ENCODE data around the gene CLDN20. TPM values are rescaled to one million over a fixed set of nuclear protein-coding genes. Genes with fewer than 3 reads are reported as not detected.
"Not testable (repeated sequence)": the region's sequence is repeated elsewhere in the genome, so short reads cannot be mapped to it uniquely, and the experiment has no call there.

Gene CLDN20
- total RNA-seq, 1 donor from 2014 or later: not detected

DNA sequence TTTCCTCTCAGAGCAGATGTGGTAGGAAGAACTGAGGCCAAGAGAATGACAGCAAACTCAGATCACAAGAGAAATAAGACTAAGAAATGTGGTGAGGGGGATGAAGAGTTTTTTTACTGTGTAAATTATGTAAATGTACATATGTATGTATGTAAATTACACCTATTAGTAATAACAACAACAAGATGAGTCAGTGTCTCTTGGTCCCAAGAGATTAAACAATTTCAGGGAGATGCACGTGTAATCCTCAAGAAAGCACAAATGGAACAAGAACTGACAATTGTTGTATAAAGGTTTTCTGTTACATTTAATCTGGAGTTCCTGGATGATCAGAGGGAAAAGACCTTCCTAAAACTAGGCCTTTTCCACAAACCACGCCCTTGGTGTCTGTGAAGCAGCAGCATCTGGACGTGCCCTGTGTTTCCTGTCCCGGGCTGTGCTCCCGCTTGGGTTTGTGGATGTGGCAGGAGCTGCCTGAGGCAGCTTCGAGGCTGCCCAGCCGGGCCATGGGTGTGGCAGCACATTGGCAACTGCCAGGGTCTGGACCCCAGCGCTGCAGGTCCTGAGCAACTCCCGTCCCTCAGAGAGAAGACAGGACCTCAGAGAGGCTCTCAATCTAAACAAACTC is 994 bp downstream of the CLDN20 start:
- no peak overlapping the region for H3K4me3 ChIP-seq
- H3K9me3 ChIP-seq: no peaks in the 10 kb centered on the region
- H3K4me1 ChIP-seq: no peaks in the 10 kb centered on the region
- no peak for ATAC-seq
- no peak for DNase-seq
- intact Hi-C loops (cut with DNase I): no loop called here
- no peak overlapping the region for H3K27ac ChIP-seq
- H3K27me3 ChIP-seq (ENCODE audit: low read depth): no peaks in the 10 kb centered on the region
- TF ChIP-seq, protein P1, sequence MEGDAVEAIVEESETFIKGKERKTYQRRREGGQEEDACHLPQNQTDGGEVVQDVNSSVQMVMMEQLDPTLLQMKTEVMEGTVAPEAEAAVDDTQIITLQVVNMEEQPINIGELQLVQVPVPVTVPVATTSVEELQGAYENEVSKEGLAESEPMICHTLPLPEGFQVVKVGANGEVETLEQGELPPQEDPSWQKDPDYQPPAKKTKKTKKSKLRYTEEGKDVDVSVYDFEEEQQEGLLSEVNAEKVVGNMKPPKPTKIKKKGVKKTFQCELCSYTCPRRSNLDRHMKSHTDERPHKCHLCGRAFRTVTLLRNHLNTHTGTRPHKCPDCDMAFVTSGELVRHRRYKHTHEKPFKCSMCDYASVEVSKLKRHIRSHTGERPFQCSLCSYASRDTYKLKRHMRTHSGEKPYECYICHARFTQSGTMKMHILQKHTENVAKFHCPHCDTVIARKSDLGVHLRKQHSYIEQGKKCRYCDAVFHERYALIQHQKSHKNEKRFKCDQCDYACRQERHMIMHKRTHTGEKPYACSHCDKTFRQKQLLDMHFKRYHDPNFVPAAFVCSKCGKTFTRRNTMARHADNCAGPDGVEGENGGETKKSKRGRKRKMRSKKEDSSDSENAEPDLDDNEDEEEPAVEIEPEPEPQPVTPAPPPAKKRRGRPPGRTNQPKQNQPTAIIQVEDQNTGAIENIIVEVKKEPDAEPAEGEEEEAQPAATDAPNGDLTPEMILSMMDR (IDR thresholded peaks at IDR 0.05): no peak
- H3K36me3 ChIP-seq: peaks cover 9% of the 10 kb centered on the region

DNA sequence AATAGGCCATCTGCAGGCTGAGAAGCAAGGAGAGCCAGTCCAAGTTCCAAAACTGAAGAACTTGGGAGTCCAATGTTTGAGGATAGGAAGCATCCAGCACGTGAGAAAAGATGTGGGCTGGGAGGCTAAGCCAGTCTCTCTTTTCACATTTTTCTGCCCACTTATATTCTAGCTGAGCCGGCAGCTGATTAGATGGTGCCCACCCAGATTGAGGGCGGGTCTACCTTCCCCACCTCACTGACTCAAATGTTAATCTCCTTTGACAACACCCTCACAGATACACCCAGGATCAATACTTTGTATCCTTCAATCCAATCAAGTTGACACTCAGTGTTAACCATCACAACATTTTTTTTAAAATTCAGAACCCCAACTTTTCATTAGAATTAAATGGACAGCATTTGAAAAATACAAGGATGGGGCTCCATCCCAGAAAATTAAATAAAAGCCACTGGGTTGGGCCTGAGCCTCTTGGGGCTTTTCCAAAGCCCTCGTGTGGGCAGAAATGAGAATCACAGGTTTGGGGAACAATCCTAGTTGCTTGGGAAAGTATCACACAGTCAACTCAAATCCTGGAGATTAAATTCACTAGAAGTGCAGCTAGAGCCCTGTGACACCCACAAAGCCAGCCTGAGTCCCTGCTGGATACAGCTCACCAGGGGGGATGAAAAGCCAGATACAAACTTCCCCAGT is 2.2 kb downstream of the CLDN20 start:
- Histone ChIP-seq H3K27me3 (ENCODE audit: low read depth) (no peaks in the 10 kb centered on the region), H3K4me3 (no peak overlapping the region), H3K36me3 (no peaks in the 10 kb centered on the region), H3K9me3 (no peaks in the 10 kb centered on the region), H3K4me1 (no peaks in the 10 kb centered on the region), H3K27ac (no peak overlapping the region)
- ATAC-seq: no peak
- intact Hi-C loops (cut with DNase I): no loop called here
- TF ChIP-seq, protein P1 (IDR thresholded peaks at IDR 0.05): no peak
- DNase-seq: no peak

DNA sequence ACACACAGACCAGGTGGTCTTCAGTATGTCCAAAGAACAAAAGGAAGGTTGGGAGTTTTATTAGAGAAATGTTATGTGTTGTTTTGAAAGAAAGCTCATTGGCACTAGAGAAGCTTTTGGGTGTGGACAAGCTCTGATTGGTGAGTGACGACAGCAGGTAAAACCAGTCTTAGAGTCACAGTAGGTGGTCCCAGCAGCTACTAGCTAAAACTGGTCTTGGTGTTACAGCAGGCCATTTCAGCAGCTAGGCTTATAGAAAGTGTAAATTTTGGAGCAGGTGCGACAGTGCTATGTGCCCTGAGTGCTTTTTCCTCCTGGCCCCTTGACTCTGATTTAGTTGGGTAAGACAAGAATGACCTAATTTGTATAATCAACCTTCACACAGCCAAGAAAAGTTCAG is 3.6 kb downstream of the CLDN20 start:
- Histone ChIP-seq H3K4me3 (no peak overlapping the region), H3K9me3 (no peaks in the 10 kb centered on the region), H3K36me3 (no peaks in the 10 kb centered on the region), H3K27ac (no peak overlapping the region), H3K4me1 (no peaks in the 10 kb centered on the region), H3K27me3 (ENCODE audit: low read depth) (no peaks in the 10 kb centered on the region)
- TF ChIP-seq, protein P1 (IDR thresholded peaks at IDR 0.05): no peak
- ATAC-seq (no peak), DNase-seq (no peak)
- intact Hi-C loops (cut with DNase I): no loop called here

DNA sequence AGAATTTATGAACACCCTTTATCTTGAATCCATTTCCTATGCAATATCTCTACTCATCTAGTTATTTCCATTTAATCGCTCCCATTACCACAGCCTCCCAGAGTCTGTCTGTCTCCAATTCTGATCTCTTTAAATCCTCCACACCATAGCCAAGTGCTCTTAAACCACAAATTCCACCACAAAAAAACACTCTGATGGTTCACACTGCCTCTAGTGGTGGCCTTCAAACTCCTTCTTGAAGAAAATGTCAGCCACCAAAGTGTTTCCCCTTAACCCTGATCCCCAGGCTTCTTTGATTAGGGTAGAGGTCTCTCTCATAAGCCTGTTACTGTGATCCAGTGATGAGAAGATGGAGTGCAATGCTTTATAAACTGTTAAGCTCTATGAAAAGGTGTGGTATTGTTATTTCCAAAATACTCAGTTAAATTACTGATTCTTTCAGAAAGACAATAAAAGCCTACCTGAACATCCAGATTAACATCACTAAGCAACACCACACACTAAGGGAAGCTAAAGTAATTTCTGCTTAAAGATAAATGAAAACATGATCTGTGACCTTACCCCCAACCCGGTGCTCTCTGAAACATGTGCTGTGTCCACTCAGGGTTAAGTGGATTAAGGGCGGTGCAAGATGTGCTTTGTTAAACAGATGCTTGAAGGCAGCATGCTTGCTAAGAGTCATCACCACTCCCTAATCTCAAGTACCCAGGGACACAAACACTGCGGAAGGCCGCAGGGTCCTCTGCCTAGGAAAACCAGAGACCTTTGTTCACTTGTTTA is 4.5 kb downstream of the CLDN20 start:
- H3K36me3 ChIP-seq; H3K27ac ChIP-seq; H3K27me3 ChIP-seq (ENCODE audit: low read depth); H3K4me3 ChIP-seq; H3K4me1 ChIP-seq; DNase-seq; H3K9me3 ChIP-seq; intact Hi-C loops (cut with DNase I): not testable (repeated sequence)
- peak; percentile 41 to 44 for ATAC-seq
- TF ChIP-seq, protein P1 (IDR thresholded peaks at IDR 0.05): peak; percentile 25

DNA sequence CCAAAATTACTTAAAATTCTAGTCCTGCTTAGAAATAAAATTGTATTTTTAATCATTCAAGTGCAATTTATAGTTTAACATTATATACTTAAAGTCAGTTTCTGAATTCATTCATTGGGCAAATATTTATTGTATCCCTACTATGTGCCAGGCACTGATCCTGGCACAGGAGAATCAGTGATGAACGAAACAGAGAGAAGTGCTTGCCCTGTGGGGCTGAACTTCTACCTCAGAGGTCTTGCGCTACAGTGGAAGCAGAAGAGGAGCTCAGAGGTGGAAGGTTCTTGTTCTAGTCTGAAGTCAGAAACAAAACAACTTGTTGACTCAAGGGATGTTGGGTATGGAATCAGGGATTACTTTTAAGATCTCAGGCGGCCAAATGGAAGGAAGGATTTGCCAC is 6.0 kb downstream of the CLDN20 start:
- H3K9me3 ChIP-seq: no peaks in the 10 kb centered on the region
- DNase-seq (no peak), ATAC-seq (no peak)
- no peaks in the 10 kb centered on the region for H3K27me3 ChIP-seq (ENCODE audit: low read depth)
- TF ChIP-seq, protein P1 (IDR thresholded peaks at IDR 0.05): no peak
- H3K36me3 ChIP-seq: no peaks in the 10 kb centered on the region
- H3K27ac ChIP-seq: no peak overlapping the region
- intact Hi-C loops (cut with DNase I): no loop called here
- H3K4me3 ChIP-seq: no peak overlapping the region
- H3K4me1 ChIP-seq: peaks cover 10% of the 10 kb centered on the region
